ENCODE results near the gene NCAM2. TPM values are rescaled to one million over a fixed set of nuclear protein-coding genes. Genes with fewer than 3 reads are reported as not detected.

NCAM2 gene
- total and polyA plus RNA-seq, 2 of the 8 experiments (the other 6 are each of a cell fraction or from before 2014, with no cell fraction given): 0.14 to 1.1 TPM

DNA sequence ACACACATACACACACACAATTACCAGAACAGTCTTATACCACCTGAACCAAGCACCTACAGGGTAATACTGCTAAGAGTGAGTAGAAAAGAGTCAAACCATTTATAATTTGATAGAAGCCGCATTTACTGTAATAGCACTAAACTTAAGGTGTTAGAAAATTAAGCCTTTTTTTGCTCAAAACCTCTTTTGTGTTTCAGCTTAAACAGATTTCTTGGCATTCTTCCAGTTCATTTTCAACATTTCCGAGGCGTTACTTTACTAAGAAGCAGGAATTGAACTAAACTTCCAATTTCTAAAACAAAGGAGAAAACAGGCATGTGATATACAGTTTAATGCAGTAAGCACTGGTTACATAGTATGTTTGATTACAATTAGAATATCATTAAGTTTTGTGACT, 387.2 kb downstream of the NCAM2 start:
- 78% methylated on average over 3 of the region's 3 CpGs; no CpG with 5 or more reads in 1 of the 2 experiments for WGBS, 2 experiments (ENCODE audit: extremely low coverage in 1 of 2, insufficient coverage in 1 of 2, insufficient read length in 1 of 2, insufficient replicate concordance in 2 of 2, low coverage in 1 of 2, low lambda C conversion rate in 2 of 2, missing lambda C conversion rate in 1 of 2)
- Histone ChIP-seq H3K4me1 (replicated peaks in 1 of 4; ENCODE audit: control insufficient read depth in 3 of 4, insufficient read depth in 4 of 4, low read length in 3 of 4) (no peaks in the 10 kb centered on the region), H3K9ac (replicated peaks in 1 of 4; ENCODE audit: extremely low read depth in 1 of 4, low read depth in 3 of 4, low read length in 3 of 4) (no peak overlapping the region), H2BK20ac (ENCODE audit: low read length) (no peak overlapping the region), H3K56ac (replicated peaks; ENCODE audit: insufficient read length, low read depth, low read length) (no peak overlapping the region), H2BK15ac (ENCODE audit: low read length) (no peak overlapping the region), H2BK5ac (ENCODE audit: low read depth, low read length) (no peak overlapping the region), H2BK120ac (replicated peaks; ENCODE audit: low read depth, low read length) (no peak overlapping the region), H3K14ac (ENCODE audit: insufficient read length) (no peak overlapping the region), H2AK5ac (ENCODE audit: low read depth, low read length) (no peak overlapping the region), H4K20me1 (replicated peaks in 1 of 2; ENCODE audit: control insufficient read depth in 1 of 2, insufficient read depth in 2 of 2, low read length in 2 of 2) (no peaks in the 10 kb centered on the region), H2BK12ac (ENCODE audit: low read depth, low read length) (no peak overlapping the region), H3K23me2 (ENCODE audit: low read depth, low read length) (no peaks in the 10 kb centered on the region; the same call in 1 of the 2 replicates), H4K91ac (replicated peaks; ENCODE audit: insufficient read length, low read length) (no peak overlapping the region), H4K5ac (ENCODE audit: insufficient read length, low read depth, low read length) (no peak overlapping the region), H3K27ac (ENCODE audit: low read depth, low read length) (no peak overlapping the region), H3K23ac (ENCODE audit: insufficient read length) (no peak overlapping the region), H3K4me3 (ENCODE audit: extremely low read depth in 1 of 4, insufficient read depth in 2 of 4, low read depth in 3 of 4, low read length in 4 of 4) (no peak overlapping the region), H3K9me3 (ENCODE audit: insufficient read depth in 2 of 2, low read depth in 1 of 2, low read length in 1 of 2) (no peaks in the 10 kb centered on the region), H2AFZ (ENCODE audit: low read length) (no peak overlapping the region), H3K4me2 (ENCODE audit: insufficient read depth in 1 of 2, low read depth in 2 of 2, low read length in 2 of 2) (no peak overlapping the region), H3K4ac (replicated peaks; ENCODE audit: insufficient read length, low read depth, low read length) (no peak overlapping the region), H3K79me2 (ENCODE audit: control insufficient read depth in 1 of 2, insufficient read depth in 2 of 2, low read length in 2 of 2) (no peaks in the 10 kb centered on the region), H4K8ac (ENCODE audit: extremely low read depth, insufficient read depth, low read length) (no peak overlapping the region), H3K36me3 (ENCODE audit: control insufficient read depth in 2 of 4, insufficient read depth in 4 of 4, low read length in 3 of 4) (no peaks in the 10 kb centered on the region), H3K27me3 (replicated peaks in 1 of 4; ENCODE audit: control insufficient read depth in 3 of 4, extremely low read depth in 1 of 4, insufficient read depth in 3 of 4, low read length in 3 of 4) (no peaks in the 10 kb centered on the region), H3K18ac (ENCODE audit: extremely low read depth, low read length) (no peak overlapping the region), H3K79me1 (ENCODE audit: low read depth, low read length) (no peaks in the 10 kb centered on the region)
- POLR2A ChIA-PET (ENCODE audit: partially characterized antibody): no interaction called here
- CTCF ChIA-PET (ENCODE audit: partially characterized antibody): no interaction called here
- DNase-seq (ENCODE audit: low read depth in 1 of 2, low spot score in 2 of 2) (no peak), FAIRE-seq (no peak)
- no peak for TF ChIP-seq EGR1 (IDR thresholded peaks at IDR 0.05; ENCODE audit: borderline replicate concordance, low read depth, low read length)
- no peak for TF ChIP-seq CTBP2 (IDR thresholded peaks at IDR 0.05; ENCODE audit: borderline replicate concordance, insufficient read depth, insufficient read length, low read length)
